GDM1 (cell line): Measurements from ENCODE around the gene CAMK2B.
A peak's percentile ranks its signal among the peaks of the same experiment; 100 is the strongest.

Experiments
- DNase-seq: peaks from one replicate; lab custom pipeline; 2025; lab: John Stamatoyannopoulos, UW

Gene CAMK2B

GRCh38 chr7:44273681-44274622, 51.4 kb downstream of the CAMK2B start:
- no peak for DNase-seq

GRCh38 chr7:44272981-44273380, 52.4 kb downstream of the CAMK2B start:
- DNase-seq, result no peak

DNA sequence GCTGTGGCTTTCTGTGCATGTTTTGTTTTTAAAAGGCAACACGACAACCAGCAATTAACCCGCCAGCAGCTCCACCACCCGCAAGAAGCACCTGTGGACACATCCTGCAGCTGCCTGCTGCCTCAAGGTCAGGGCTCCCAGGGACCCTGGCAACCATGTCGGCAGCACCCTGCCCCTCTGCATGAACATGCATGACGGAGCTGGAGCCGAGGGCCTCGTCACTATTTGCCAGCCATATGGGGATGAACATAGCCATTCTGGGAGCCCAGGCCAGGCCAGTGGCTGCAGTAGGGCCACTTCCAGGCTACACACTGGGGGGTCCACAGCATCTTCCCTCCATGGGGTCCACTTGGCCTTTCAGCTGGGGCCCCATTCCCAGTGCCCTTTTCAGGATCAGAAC, 52.9 kb downstream of the CAMK2B start:
- no peak for DNase-seq

GRCh38 chr7:44269943-44270493, 55.4 kb downstream of the CAMK2B start:
- no peak for DNase-seq

DNA sequence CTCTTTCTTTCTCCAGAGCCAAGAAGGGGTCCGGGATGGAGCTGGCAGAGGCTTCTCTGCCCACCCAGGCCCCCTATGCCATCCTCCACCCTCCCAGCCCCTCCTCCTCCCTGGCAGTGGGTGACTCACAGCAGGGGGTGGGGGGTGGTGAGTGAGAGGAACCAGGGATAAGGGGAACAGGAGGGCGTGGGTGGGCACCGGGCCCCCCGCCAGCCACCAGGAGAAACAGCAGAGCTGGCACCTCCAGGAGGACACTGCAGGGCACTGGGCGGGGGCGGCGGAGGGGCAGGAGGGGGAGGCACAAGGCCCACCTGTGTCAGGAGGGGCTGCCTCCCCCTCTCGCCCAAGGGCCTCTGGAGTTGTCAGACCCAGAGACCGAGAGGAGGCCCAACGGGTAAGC, 56.0 kb downstream of the CAMK2B start:
- DNase-seq, result no peak

DNA sequence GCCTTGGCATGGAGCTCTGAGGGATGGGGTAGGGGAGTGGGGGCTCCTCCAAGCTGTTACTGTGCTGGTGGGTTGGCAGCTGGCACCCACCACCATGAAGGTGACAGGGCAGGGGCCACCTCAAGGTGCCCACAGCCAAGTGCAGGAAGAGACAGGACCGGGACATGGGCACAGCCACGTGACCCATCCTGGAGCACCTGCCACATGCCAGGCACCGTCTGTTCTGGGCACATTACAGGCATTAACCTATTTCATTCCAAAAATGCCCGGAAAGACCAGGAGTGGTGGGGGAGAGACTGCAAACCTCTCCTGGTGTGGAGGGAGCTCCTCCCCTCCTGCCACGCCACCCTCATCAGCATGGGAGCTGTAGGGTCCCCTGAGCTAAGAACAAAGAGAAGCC, 56.7 kb downstream of the CAMK2B start:
- no peak for DNase-seq

DNA sequence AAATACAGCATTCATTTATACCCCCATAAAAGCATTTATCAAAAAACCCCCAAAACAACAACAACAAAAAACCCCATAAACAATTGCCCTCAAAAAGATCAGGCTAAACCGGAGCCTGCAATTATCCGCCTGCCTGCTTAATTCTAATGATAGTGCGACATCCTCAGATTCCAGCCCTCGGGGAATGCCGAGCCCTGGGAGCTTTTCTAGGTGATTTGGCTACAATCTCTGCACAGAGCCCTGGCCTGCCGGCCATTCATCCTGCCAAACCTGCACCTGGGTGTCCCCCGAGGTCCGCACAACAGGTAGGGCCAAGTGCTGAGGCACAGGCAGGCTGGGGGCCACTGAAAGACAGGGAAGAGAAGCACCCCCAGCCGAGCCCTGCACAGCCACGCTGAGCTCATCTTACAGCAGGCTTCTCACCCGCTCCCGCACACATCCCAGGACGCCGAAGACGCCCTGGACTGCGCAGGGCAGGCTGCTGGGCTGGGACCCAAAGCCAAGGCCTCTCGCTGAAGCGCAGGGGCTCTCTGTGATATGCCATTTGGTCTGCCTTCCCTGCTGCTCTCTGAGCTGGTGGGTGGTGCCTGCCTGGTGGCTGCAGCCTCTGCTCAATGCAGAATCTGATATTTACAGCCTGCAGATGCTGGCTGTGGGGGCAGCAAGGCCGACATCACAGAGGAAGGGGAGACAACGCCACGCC, 57.5 kb downstream of the CAMK2B start:
- no peak for DNase-seq

GRCh38 chr7:44267178-44267577, 58.2 kb downstream of the CAMK2B start:
- no peak for DNase-seq

- DNase-seq, result no peak
Observed at GRCh38 chr7:44266526-44266925, 58.9 kb downstream of the CAMK2B start.

DNA sequence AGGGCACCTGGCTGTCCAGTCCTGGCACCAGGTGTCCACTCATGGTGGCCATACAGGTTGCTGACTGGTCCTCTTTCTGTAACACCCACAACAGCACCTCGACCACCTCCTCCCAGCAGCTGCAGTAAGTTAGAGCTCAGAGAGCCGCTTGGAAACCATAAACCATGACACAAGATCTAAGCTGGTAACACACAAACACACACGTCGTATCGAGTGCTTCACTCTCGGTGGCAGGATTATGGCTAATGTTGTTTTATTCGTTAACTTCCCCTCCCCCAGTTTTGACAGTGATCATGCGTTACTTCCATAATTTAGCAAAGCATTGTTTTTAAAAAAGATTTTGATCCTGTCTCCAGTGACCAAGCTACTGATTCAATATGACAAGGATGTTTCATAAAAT, 59.7 kb downstream of the CAMK2B start:
- no peak for DNase-seq

- DNase-seq, result no peak
Observed at GRCh38 chr7:44264221-44264931, 61.0 kb downstream of the CAMK2B start.

DNA sequence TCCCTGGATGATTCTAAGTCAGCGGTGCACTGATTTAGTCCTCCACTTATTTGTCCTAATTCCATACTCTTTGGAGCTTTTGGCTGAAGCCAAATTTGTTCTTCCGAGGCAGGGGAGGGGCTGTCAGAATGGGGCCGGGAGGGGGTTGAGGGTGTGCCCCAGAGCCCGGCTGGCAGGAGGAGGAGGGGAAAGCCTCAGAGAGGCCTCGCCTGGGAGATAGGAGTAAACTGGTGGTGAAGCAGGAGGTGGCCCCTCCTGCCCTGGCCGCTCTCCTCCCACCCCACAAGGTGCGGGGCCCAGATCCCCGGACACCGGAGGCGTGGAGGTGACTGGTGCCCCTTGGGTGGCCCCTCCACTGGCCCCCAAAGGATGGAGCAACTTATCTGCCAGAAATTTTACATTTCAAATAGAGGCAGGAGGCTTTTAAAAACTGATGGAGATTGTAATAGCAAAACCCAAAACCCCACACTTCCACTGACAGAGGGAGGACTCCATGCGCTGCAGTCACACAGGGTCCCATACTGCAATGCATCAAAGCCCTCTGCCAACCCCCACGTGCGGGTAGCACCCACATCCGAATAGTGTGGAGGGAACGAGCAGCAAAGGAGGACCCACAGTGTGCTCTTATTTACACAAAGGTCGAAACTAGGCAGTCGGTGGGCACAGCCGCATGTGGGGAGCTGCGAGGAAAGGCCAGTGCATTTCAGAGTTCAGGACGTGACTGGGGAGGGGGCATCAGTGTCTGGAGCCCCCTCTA, 61.9 kb downstream of the CAMK2B start:
- DNase-seq, result no peak

DNA sequence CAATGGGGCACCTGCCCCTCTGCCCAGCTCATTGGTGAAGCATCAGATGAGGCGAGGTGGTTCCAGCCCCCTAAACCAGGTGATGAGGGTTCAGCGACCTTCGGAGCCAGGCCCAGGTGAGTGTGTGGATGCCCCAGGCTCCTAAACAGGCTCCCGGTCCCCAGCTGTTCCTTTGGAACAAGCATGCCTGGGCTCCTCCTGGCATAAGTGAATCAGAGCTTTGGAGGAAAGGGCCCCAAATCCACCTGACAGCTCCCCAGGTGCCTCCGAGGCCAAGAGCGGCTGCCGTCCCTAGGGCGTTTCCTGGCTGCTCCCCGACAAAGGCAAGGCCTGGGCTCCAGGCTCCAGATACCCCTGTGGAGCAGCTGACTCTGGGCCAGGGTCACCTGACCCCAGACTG, 63.4 kb downstream of the CAMK2B start:
- DNase-seq, result no peak

DNA sequence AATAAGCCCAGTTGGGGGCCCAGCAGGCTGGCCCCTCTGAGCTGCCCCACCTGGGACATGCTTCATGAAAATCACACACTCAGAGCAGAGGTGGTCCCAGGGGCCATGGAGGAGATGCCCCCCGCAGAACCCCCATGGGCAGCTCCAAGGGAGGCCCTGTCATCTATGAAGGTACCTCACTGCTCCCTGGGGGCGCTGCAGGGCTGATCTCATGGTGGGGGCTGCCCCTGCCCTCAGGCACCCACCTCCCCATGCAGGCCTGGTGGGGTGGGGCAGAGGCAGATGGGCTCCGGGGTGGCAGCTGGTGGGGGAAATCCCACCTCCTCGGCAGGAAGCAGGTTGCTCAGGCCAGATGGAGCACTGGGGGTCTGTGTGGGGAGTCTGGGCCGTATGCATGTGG, 64.2 kb downstream of the CAMK2B start:
- DNase-seq, result no peak

- no peak for DNase-seq
Observed at GRCh38 chr7:44259547-44260457, 65.6 kb downstream of the CAMK2B start.

GRCh38 chr7:44258865-44259546, 66.4 kb downstream of the CAMK2B start:
- DNase-seq, result no peak

GRCh38 chr7:44258423-44258760, 67.0 kb downstream of the CAMK2B start:
- DNase-seq, result no peak

DNA sequence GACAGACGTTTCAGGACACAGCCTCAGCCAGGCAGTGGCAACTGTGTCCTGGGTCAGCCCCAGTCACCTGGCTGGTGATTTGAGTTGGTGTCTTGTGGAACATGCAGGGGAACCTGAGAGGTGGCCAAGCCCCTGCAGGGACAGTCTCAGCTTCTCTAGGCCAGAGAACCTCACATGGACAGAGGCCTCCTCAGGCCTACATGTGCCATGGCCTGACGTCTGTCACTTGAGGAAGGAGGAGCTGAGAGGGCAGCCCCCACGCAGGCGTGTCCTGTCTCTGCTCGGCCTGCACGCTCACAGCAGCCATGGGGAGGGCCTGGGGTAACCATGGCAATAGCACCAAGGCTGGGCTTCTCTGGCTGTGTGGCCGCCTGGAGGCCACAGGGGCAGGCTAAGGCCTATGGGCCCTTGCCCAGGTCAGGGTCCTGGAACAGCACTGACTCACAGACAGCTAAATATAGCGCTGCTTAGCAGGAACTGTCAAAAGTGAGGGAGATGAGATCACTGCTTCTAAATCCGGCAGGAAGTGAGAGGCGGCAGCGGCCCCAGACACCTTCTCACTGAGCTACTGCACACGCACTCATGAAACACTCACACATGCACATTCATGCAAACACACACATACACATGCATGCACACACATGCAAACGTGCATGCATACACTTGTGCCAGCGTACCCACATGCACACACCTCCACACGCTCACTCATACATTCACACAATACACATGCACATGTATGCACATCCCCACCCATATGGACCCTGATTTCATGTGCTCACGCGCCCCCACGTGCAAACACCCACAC, 67.6 kb downstream of the CAMK2B start:
- peak; percentile 57 for DNase-seq

- DNase-seq, result no peak
Observed at GRCh38 chr7:44257213-44257612, 68.2 kb downstream of the CAMK2B start.
